ENCODE data around the gene CD2BP2.

CD2BP2 gene

GRCh38 chr16:30359871-30360170 lies 4.7 kb upstream of the CD2BP2 start:
- Histone ChIP-seq H3K4me1 (ENCODE audit: control insufficient read depth, low read depth, low read length) (peaks cover 2% of the 10 kb centered on the region), H3K56ac (ENCODE audit: low read length) (no peak overlapping the region), H3K27me3 (ENCODE audit: insufficient read depth, low read length, poor library complexity) (no peaks in the 10 kb centered on the region), H3K9ac (ENCODE audit: low read length) (no peak overlapping the region), H2BK120ac (ENCODE audit: low read depth, low read length) (no peak overlapping the region), H2BK15ac (replicated peaks; ENCODE audit: low read depth) (no peak overlapping the region), H3K79me1 (ENCODE audit: low read length) (peaks cover 5% of the 10 kb centered on the region), H3K27ac (ENCODE audit: low read depth, low read length) (no peak overlapping the region), H3K4me3 (ENCODE audit: low read length) (no peak overlapping the region), H3K4me2 (ENCODE audit: low read length) (no peak overlapping the region), H2AK5ac (ENCODE audit: low read length) (no peak overlapping the region), H3K79me2 (ENCODE audit: control insufficient read depth, insufficient read depth, low read length) (peaks cover 2% of the 10 kb centered on the region), H3K4ac (ENCODE audit: low read depth, low read length) (no peak overlapping the region), H3K23ac (ENCODE audit: low read length) (no peak overlapping the region), H3K18ac (ENCODE audit: low read length) (no peak overlapping the region), H4K8ac (ENCODE audit: low read depth, low read length) (no peak overlapping the region), H4K5ac (ENCODE audit: low read length) (no peak overlapping the region), H3K36me3 (ENCODE audit: control insufficient read depth, insufficient read depth, low read length) (peaks cover 7% of the 10 kb centered on the region), H2BK5ac (ENCODE audit: low read length) (no peak overlapping the region)
- no peak for DNase-seq
- no CpG with 5 or more reads among the region's 6 CpGs for WGBS (ENCODE audit: extremely low coverage, insufficient coverage, low lambda C conversion rate)

GRCh38 chr16:30358990-30359870 lies 4.1 kb upstream of the CD2BP2 start:
- WGBS (ENCODE audit: extremely low coverage, insufficient coverage, low lambda C conversion rate), result no CpG with 5 or more reads among the region's 28 CpGs
- no peak overlapping the region for H4K8ac ChIP-seq (ENCODE audit: low read depth, low read length)
- H3K36me3 ChIP-seq (ENCODE audit: control insufficient read depth, insufficient read depth, low read length), result peaks cover 7% of the 10 kb centered on the region

DNA sequence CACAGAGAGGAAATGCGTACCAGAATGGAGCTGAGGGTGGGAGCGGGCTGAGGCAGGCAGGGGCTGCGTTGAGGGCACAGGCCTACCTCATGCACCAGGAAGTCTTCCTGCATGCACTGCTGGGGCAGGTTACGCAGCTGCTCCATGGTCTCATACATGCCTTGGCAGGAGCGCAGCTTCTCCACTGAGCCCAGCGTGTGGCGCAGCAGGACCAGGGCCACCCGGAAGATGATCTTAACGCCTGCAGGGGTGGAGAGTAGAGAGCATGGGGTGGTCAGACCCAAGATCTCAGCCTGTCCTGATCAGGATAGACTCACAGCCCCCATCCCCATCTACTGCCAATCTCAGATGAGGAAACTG lies 3.4 kb upstream of the CD2BP2 start:
- H3K27ac ChIP-seq (ENCODE audit: low read depth, low read length), result no peak overlapping the region
- peaks cover 2% of the 10 kb centered on the region for H3K4me1 ChIP-seq (ENCODE audit: control insufficient read depth, low read depth, low read length)
- no peak overlapping the region for H4K5ac ChIP-seq (ENCODE audit: low read length)
- peaks cover 14% of the 10 kb centered on the region for H3K79me2 ChIP-seq (ENCODE audit: control insufficient read depth, insufficient read depth, low read length)
- no peak overlapping the region for H3K4me2 ChIP-seq (ENCODE audit: low read length)
- no peak overlapping the region for H3K4ac ChIP-seq (ENCODE audit: low read depth, low read length)
- H4K8ac ChIP-seq (ENCODE audit: low read depth, low read length), result no peak overlapping the region
- no peaks in the 10 kb centered on the region for H3K27me3 ChIP-seq (ENCODE audit: insufficient read depth, low read length, poor library complexity)
- DNase-seq, result no peak
- H3K56ac ChIP-seq (ENCODE audit: low read length), result no peak overlapping the region
- H2BK5ac ChIP-seq (ENCODE audit: low read length), result no peak overlapping the region
- peaks cover 7% of the 10 kb centered on the region for H3K36me3 ChIP-seq (ENCODE audit: control insufficient read depth, insufficient read depth, low read length)
- WGBS (ENCODE audit: extremely low coverage, insufficient coverage, low lambda C conversion rate), result no CpG with 5 or more reads among the region's 9 CpGs
- H2AK5ac ChIP-seq (ENCODE audit: low read length), result no peak overlapping the region
- no peak overlapping the region for H2BK120ac ChIP-seq (ENCODE audit: low read depth, low read length)
- H3K9ac ChIP-seq (ENCODE audit: low read length), result no peak overlapping the region
- peaks cover 14% of the 10 kb centered on the region for H3K79me1 ChIP-seq (ENCODE audit: low read length)
- no peak overlapping the region for H2BK15ac ChIP-seq (replicated peaks; ENCODE audit: low read depth)
- no peak overlapping the region for H3K4me3 ChIP-seq (ENCODE audit: low read length)
- H3K23ac ChIP-seq (ENCODE audit: low read length), result no peak overlapping the region
- H3K18ac ChIP-seq (ENCODE audit: low read length), result no peak overlapping the region

More at GRCh38 chr16:30358990-30359870, 4.1 kb upstream of the CD2BP2 start:
- peaks cover 8% of the 10 kb centered on the region for H3K79me1 ChIP-seq (ENCODE audit: low read length)
- H2BK15ac ChIP-seq (replicated peaks; ENCODE audit: low read depth), result no peak overlapping the region
- DNase-seq, result no peak
- no peaks in the 10 kb centered on the region for H3K27me3 ChIP-seq (ENCODE audit: insufficient read depth, low read length, poor library complexity)
- H4K5ac ChIP-seq (ENCODE audit: low read length), result no peak overlapping the region
- no peak overlapping the region for H3K18ac ChIP-seq (ENCODE audit: low read length)
- no peak overlapping the region for H3K4ac ChIP-seq (ENCODE audit: low read depth, low read length)
- no peak overlapping the region for H3K9ac ChIP-seq (ENCODE audit: low read length)
- H3K4me2 ChIP-seq (ENCODE audit: low read length), result no peak overlapping the region
- peaks cover 8% of the 10 kb centered on the region for H3K79me2 ChIP-seq (ENCODE audit: control insufficient read depth, insufficient read depth, low read length)
- no peak overlapping the region for H2BK5ac ChIP-seq (ENCODE audit: low read length)
- no peak overlapping the region for H3K27ac ChIP-seq (ENCODE audit: low read depth, low read length)
- no peak overlapping the region for H2BK120ac ChIP-seq (ENCODE audit: low read depth, low read length)
- H3K4me3 ChIP-seq (ENCODE audit: low read length), result no peak overlapping the region
- peaks cover 2% of the 10 kb centered on the region for H3K4me1 ChIP-seq (ENCODE audit: control insufficient read depth, low read depth, low read length)
- H2AK5ac ChIP-seq (ENCODE audit: low read length), result no peak overlapping the region
- H3K56ac ChIP-seq (ENCODE audit: low read length), result no peak overlapping the region
- no peak overlapping the region for H3K23ac ChIP-seq (ENCODE audit: low read length)

- Histone ChIP-seq H3K27ac (ENCODE audit: low read depth, low read length) (no peak overlapping the region), H3K18ac (ENCODE audit: low read length) (no peak overlapping the region), H3K36me3 (ENCODE audit: control insufficient read depth, insufficient read depth, low read length) (peaks cover 8% of the 10 kb centered on the region), H3K79me1 (ENCODE audit: low read length) (peaks cover 15% of the 10 kb centered on the region), H3K56ac (ENCODE audit: low read length) (no peak overlapping the region), H3K4ac (ENCODE audit: low read depth, low read length) (no peak overlapping the region), H3K9ac (ENCODE audit: low read length) (no peak overlapping the region), H2BK15ac (replicated peaks; ENCODE audit: low read depth) (no peak overlapping the region), H2BK5ac (ENCODE audit: low read length) (no peak overlapping the region), H3K4me3 (ENCODE audit: low read length) (no peak overlapping the region), H4K8ac (ENCODE audit: low read depth, low read length) (no peak overlapping the region), H3K4me2 (ENCODE audit: low read length) (no peak overlapping the region), H3K4me1 (ENCODE audit: control insufficient read depth, low read depth, low read length) (peaks cover 2% of the 10 kb centered on the region), H2BK120ac (ENCODE audit: low read depth, low read length) (no peak overlapping the region), H3K27me3 (ENCODE audit: insufficient read depth, low read length, poor library complexity) (no peaks in the 10 kb centered on the region), H3K79me2 (ENCODE audit: control insufficient read depth, insufficient read depth, low read length) (peaks cover 15% of the 10 kb centered on the region), H4K5ac (ENCODE audit: low read length) (no peak overlapping the region), H2AK5ac (ENCODE audit: low read length) (no peak overlapping the region), H3K23ac (ENCODE audit: low read length) (no peak overlapping the region)
- DNase-seq, result no peak
- WGBS (ENCODE audit: extremely low coverage, insufficient coverage, low lambda C conversion rate), result no CpG with 5 or more reads among the region's 37 CpGs
Observed at GRCh38 chr16:30357715-30358576, 2.8 kb upstream of the CD2BP2 start.

DNA sequence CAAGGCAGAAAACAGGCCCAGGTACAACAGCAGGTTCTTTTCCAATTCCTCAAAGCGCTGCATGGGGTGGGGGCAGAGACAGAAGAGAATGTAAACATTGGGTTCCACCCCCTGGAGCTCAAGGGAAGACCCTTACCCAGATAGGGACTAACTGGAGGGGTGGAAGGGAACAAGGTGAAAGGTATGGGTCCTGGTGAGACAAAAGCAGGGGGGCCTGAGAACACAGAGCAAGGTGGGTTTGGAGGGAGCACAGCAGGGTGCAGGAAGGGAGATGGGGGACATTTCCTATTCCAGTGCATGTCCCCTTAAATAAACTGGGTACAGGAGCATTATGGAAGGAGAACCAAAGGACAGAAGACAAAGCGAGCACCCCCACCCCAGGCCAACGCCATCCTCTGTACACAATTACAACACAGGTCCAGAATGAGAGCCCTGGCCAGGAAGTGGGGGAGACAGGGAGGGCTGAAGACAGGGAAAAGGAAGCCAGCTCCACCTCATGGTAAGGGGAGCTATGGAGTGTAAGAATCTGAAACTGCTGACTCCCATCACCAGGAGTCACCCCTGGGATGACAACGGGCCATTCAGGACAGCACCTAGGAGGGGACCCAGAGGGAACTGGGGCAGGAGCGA lies 2.1 kb upstream of the CD2BP2 start:
- no peak overlapping the region for H3K4me2 ChIP-seq (ENCODE audit: low read length)
- H2BK15ac ChIP-seq (replicated peaks; ENCODE audit: low read depth), result no peak overlapping the region

More for the DNA sequence above, 2.1 kb upstream of the CD2BP2 start:
- Histone ChIP-seq H4K8ac (ENCODE audit: low read depth, low read length) (no peak overlapping the region), H3K27me3 (ENCODE audit: insufficient read depth, low read length, poor library complexity) (no peaks in the 10 kb centered on the region), H3K79me2 (ENCODE audit: control insufficient read depth, insufficient read depth, low read length) (peaks cover 15% of the 10 kb centered on the region), H3K4me3 (ENCODE audit: low read length) (no peak overlapping the region), H3K79me1 (ENCODE audit: low read length) (peaks cover 15% of the 10 kb centered on the region), H3K23ac (ENCODE audit: low read length) (no peak overlapping the region), H3K9ac (ENCODE audit: low read length) (no peak overlapping the region), H3K4me1 (ENCODE audit: control insufficient read depth, low read depth, low read length) (peaks cover 2% of the 10 kb centered on the region), H2BK5ac (ENCODE audit: low read length) (no peak overlapping the region), H3K36me3 (ENCODE audit: control insufficient read depth, insufficient read depth, low read length) (peaks cover 8% of the 10 kb centered on the region), H3K27ac (ENCODE audit: low read depth, low read length) (no peak overlapping the region), H3K18ac (ENCODE audit: low read length) (no peak overlapping the region), H4K5ac (ENCODE audit: low read length) (no peak overlapping the region), H2BK120ac (ENCODE audit: low read depth, low read length) (no peak overlapping the region), H3K56ac (ENCODE audit: low read length) (no peak overlapping the region), H3K4ac (ENCODE audit: low read depth, low read length) (no peak overlapping the region), H2AK5ac (ENCODE audit: low read length) (no peak overlapping the region)
- no peak for DNase-seq
- WGBS (ENCODE audit: extremely low coverage, insufficient coverage, low lambda C conversion rate), result no CpG with 5 or more reads among the region's 5 CpGs

Measured in mesendoderm (in vitro differentiated cells).